MV-4-11 (cell line): ENCODE measurements around the gene USP27X.

Experiments
- DNase-seq: peaks from one replicate; lab custom pipeline; 2025; lab: John Stamatoyannopoulos, UW

Gene USP27X

GRCh38 chrX:49884290-49884862 lies 5.1 kb downstream of the USP27X start:
- DNase-seq, result peak; percentile 70

- peak; percentile 55 for DNase-seq
Measured at GRCh38 chrX:49892542-49892941, 13.3 kb downstream of the USP27X start.

- DNase-seq, result no peak
Measured at GRCh38 chrX:49896951-49897350, 17.7 kb downstream of the USP27X start.

GRCh38 chrX:49901048-49901447 lies 21.8 kb downstream of the USP27X start:
- DNase-seq, result no peak

- DNase-seq, result peak; percentile 9
Measured at GRCh38 chrX:49910344-49910743, 31.1 kb downstream of the USP27X start.

GRCh38 chrX:49912086-49912485 lies 32.8 kb downstream of the USP27X start:
- DNase-seq, result no peak

- no peak for DNase-seq
Measured at GRCh38 chrX:49912861-49913260, 33.6 kb downstream of the USP27X start.

GRCh38 chrX:49915361-49916222 lies 36.3 kb downstream of the USP27X start:
- DNase-seq, result peak; percentile 45

GRCh38 chrX:49919617-49920016 lies 40.3 kb downstream of the USP27X start:
- no peak for DNase-seq

- no peak for DNase-seq
Measured at GRCh38 chrX:49921109-49921508, 41.8 kb downstream of the USP27X start.

GRCh38 chrX:49922291-49923241 lies 43.3 kb downstream of the USP27X start, which contains the start of gene CLCN5:
Gene CLCN5 (plus strand): TSS chrX:49922596. CDS start chrX:49925299, 2,703 bp downstream.
- DNase-seq, result peak; percentile 90

GRCh38 chrX:49925176-49925575 lies 45.9 kb downstream of the USP27X start:
- DNase-seq, result no peak

GRCh38 chrX:49930039-49930438 lies 50.8 kb downstream of the USP27X start:
- no peak for DNase-seq
